HG03354 (cell line): ENCODE measurements around the gene ZNF850.
A peak's percentile ranks its signal among the peaks of the same experiment; 100 is the strongest.

Source experiments
- ATAC-seq: cut with Tn5 transposase; IDR thresholded peaks from one replicate; pipeline ENCODE4 v1.9.1; 2021; ENCODE audit warnings: mild to moderate bottlenecking; ENCODE audit not compliant: unreplicated experiment, poor library complexity, severe bottlenecking

ZNF850 gene

DNA sequence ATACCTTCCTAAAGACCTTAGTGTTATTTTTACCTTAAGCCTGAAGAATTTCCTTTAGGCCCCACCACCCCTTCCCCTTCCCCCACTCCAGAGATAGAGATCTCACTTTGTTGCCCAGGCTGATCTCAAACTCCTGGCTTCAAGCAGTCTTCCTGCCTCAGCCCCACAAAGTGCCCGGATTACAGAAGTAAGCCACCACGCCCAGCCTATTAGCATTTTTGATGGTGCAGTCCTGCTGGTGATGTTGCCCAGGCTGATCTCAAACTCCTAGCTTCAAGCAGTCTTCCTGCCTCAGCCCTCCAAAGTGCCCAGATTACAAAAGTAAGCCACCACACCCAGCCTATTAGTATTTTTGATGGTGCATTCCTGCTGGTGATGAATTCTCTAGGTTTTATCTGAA, 63.2 kb downstream of the ZNF850 start:
- ATAC-seq, result no peak

DNA sequence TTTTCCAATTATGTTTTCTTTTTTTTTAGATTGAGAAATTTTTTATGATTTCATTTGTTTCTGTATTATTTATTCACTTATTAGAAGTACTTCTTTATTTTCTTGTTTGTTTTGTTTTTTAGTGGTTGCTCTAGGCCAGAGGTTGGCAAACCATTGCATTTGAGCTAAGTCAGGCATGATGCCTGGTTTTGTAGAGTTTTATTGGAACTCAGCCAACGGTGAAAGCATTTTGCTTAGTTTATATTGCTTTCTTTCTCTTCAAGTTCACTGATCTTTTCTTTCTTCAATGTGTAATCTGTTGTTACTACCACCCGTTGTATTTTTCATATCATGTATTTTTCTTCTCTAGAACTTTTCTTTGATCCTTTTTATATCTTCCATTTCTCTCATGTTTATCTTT, 65.5 kb downstream of the ZNF850 start:
- ATAC-seq, result no peak

DNA sequence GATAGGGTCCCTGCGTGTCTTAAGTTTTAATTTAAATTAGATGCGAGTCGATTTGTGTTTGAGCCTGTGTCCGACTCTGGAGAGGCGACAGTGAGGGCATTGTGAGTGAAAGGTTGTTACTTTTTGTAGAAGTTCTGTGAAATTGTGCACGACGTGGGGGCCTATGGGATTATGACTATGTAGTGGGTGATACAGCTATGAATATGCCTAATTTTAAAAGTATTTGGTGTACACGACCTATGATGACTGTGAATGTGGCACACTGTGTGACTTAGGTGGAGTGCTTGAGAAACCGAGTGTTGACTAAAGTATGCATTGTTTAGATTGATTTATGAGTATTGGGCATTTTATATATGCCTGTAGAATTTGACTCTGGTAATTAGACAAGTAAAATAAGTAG, 84.5 kb downstream of the ZNF850 start:
- no peak for ATAC-seq

DNA sequence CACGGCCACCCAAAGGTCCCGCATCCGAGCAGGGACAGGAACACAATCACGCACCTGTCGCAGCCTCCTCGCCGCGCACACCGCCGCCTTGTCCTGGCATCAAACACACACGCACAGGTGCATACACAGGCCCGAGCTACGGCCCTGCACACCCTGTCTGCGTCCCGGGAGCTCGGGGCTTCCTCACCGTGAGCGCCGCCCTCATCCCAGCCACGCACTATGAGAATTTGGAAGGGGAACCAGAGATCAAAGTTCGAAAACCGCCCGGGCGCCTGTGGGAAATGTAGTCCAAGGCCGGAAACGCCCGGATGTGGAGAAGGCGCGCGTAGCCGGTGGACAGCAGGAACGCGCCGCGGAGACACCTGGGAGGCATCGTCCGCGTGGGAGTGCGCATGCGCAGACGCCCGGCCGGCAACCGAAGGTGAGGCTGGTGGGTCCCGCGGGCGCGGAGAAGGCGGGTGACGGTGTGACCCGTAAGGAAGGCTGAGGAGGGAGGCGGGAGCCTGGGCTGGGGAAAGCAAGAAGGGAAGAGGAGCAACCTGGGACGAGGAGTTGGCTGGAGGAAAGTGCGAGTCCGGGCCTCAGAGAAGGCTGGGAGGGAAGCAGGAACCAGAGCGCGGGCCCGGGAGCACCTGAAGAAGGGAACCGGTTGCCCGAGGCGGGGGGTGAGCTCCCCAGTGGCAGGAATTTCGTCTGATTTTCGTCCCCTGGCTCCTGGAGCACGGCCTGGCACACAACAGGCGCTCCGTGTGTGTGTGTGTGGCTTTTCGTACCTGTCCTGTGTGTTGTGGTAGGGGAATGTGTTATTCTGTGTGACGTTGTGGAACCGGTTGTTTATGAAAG, 85.2 kb downstream of the ZNF850 start, which contains the start of gene ZNF567:
Gene ZNF567, plus strand, starts transcription at position 399 of the 843 bp plus-strand sequence. CDS start 7,256 bp downstream, outside the sequence.
- peak; percentile 94 for ATAC-seq

DNA sequence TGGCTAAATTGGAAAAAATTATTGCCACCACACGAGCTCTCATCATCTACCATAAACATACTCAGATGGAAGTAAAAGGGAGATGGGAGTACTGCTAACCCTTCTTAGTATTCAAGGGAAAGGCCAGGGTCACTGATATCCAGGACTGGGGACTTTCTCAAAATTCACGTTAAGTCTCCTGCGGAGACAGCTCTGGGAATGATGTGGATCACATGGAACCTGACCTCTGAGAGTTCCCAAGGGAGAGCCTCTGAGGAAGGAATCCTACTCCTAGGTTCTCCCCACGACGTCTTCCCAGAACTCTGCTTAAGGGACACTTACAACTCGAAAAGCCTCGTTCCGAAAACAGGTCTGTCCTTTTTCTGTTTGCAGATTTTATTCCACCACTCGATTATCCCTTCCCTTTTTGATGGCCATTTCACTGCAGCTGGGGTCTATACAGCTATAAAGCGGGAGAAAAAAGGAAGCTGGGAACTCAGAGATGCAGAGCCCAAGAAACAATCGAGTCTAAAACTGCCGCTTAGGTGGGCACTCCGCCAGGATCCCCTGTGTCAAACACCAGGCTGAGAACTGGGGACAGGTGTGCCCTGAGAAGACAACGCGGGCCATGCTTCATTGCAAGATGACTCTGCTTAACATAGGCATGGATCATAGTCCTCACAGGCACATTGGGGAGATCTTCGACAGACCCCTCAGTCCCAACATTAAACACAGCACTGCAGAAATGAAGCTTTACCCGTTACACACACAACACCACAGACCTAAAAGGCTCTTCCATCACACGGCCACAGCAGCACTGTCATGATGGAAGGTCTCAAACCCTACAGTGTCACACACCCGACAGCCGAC, 86.0 kb downstream of the ZNF850 start:
- no peak for ATAC-seq

DNA sequence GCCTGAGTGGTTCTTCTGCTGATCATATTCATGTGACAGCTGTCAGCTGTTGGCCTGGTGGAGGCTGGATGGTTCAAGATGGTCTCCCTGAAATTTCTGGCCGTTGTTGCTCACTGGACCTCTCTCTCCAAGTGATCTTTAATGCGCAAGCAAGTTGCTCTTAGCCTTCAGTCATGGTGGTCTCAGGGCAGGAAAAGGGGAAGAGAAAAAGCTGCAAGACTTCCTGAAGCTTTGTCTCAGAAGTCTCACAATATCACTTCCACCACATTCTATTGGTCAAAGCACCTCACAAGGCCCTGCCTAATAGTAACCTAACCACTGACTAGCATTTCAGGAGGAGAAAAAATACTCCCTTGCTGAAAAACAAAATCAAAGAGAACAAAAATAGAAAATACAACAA, 86.8 kb downstream of the ZNF850 start:
- no peak for ATAC-seq

DNA sequence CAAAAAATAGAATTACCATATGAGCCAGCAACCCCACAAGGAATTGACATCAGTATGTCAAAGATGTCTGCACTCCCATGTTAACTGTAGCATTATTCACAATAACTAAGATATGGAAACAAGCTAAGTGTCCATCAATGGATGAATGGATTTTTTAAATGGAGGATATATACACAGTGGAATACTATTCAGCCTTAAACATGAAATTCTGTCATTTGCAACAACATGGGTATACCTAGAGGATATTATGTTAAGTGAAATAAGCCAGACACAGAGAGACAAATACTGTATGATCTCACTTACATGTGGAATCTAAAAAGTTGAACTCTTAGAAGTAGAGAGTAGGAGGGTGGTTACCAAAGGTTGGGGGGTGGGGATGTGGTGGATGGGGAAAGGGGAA, 93.2 kb downstream of the ZNF850 start:
- no peak for ATAC-seq

DNA sequence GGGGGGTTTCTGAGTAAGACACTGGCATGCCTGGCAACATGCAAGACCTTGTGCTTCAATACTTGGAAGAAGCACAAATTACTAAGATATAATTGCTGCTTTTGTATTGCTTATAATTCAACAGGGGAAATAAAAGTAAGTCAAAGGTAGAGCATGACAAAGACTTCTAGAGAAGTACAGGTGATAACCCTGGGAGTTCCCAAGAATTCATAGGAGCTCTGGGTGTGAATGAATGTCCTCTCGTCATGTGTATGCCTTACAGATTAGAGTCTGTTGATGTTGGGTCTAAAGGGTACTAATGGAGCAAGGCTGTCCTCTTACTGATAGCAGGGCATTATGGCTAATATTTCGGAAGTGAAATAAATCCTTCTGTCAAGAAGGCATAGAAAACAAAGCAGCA, 98.4 kb downstream of the ZNF850 start:
- ATAC-seq, result no peak

DNA sequence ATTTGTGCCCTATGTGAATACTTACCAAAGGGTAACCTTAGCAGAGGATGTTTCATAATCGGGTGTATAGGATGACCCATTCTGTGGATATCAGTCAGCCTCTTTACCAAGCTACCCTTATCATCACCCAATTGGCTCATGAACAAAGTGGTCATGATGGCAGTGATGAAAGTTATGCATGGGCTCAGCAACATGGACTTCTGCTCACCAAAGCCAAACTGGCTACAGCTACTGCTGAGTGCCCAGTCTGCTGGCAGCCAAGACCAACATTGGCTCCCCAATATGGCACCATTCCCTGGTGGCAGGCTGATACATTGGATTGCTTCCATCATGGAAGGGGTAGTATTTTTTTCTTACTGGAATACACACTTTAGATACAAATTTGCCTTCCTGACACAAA, 100.2 kb downstream of the ZNF850 start:
- ATAC-seq, result no peak

DNA sequence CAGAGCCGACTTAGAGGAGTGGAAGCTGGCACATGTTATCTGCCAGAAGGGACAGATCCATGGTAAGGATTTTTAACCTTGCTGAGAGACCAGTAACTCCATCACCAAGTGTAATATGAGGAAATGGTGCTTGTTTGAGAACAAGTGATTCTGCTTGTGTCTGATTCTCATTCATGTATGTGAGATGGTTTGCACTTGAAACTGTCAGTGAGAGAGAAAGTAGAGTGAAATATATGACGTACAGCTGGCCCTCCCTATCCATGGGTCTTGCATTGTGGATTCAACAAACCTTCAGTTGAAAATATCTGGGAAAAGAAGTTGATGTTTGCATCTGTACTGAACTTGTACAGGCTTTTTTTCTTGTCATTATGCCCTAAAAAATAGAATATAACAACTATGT, 104.0 kb downstream of the ZNF850 start:
- ATAC-seq, result no peak

DNA sequence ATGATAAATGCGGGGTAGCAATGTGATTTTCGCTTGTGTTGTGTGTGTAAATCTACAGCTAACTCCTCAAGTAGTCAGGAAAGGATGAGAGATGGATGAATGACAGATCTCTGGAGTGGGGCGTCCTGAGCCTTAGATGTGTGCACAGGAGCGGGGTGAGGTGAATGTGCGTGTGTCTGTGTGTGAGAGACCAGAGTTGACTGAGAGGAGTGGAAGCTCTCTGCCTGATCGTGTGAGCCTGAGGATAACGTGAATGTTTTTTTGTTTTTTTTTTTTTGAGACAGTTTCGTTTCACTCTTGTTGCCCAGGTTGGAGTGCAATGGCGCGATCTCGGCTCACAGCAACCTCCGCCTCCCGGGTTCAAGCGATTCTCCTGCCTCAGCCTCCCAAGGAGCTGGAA, 106.8 kb downstream of the ZNF850 start:
- no peak for ATAC-seq
